ENCODE results near the gene PRDM2.

Gene PRDM2

GRCh38 chr1:13700521-13701270 lies 708 bp downstream of the PRDM2 start:
- H3K9me3 ChIP-seq (ENCODE audit: control insufficient read depth, insufficient read depth, low read depth, low read length) = peaks cover 12% of the 10 kb centered on the region
- H3K27ac ChIP-seq (ENCODE audit: low read depth, low read length) = no peak overlapping the region
- peaks cover 23% of the 10 kb centered on the region for H3K27me3 ChIP-seq (ENCODE audit: control insufficient read depth, insufficient read depth, low read length)
- no peaks in the 10 kb centered on the region for H3K36me3 ChIP-seq (ENCODE audit: control insufficient read depth, insufficient read depth, low read length)
- H3K4me3 ChIP-seq (ENCODE audit: low read depth, low read length) = peak overlapping the region; percentile 66
- H3K4me1 ChIP-seq (ENCODE audit: control insufficient read depth, insufficient read depth, low read length) = no peaks in the 10 kb centered on the region; the same call in 1 of the 2 replicates
- H3K9ac ChIP-seq (ENCODE audit: low read length) = peak overlapping the region; percentile 43

GRCh38 chr1:13701271-13701640 lies 1.3 kb downstream of the PRDM2 start:
- no peak overlapping the region for H3K27ac ChIP-seq (ENCODE audit: low read depth, low read length)
- peaks cover 20% of the 10 kb centered on the region for H3K27me3 ChIP-seq (ENCODE audit: control insufficient read depth, insufficient read depth, low read length)
- peak overlapping the region; percentile 66 for H3K4me3 ChIP-seq (ENCODE audit: low read depth, low read length)
- no peak overlapping the region for H3K9ac ChIP-seq (ENCODE audit: low read length)
- H3K4me1 ChIP-seq (ENCODE audit: control insufficient read depth, insufficient read depth, low read length) = no peaks in the 10 kb centered on the region; the same call in 1 of the 2 replicates
- no peaks in the 10 kb centered on the region for H3K36me3 ChIP-seq (ENCODE audit: control insufficient read depth, insufficient read depth, low read length)
- peaks cover 12% of the 10 kb centered on the region for H3K9me3 ChIP-seq (ENCODE audit: control insufficient read depth, insufficient read depth, low read depth, low read length)

DNA sequence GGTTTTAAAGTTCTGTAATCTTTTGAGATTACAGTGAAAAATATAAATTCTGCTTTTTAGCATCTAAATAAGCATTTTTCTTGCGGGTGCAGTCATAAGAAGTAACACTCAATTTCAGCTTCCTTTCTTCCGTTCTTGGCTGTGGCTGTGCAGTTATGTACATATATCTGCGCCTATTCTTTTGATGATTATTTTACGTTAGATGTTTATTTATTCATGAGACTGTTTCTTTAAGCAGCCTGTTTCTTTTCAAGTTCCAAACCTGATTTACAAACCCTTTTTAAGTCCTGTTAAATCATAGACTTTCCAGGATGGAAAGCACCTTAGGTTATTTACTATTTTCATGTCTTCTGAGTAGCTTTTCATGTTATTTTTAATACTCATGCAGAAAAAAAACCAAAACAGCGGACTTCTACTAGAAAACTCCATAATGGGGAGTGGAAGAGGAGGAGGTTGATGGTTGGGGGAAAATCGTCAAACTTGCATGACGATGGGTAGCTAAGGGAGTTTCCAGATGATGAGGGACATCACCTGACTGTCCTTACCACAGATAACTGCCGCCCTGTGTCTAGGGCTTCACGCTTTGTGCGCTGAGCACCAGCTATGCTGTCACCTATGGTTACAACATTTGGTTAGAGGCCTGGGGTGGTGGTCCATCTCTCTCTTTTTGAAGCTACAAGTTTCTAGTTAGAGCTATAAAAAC lies 2.6 kb downstream of the PRDM2 start:
- Histone ChIP-seq H3K9me3 (ENCODE audit: control insufficient read depth, insufficient read depth, low read depth, low read length) (peaks cover 7% of the 10 kb centered on the region), H3K27me3 (ENCODE audit: control insufficient read depth, insufficient read depth, low read length) (peaks cover 14% of the 10 kb centered on the region), H3K4me3 (ENCODE audit: low read depth, low read length) (no peak overlapping the region), H3K9ac (ENCODE audit: low read length) (no peak overlapping the region), H3K4me1 (ENCODE audit: control insufficient read depth, insufficient read depth, low read length) (no peaks in the 10 kb centered on the region; the same call in 1 of the 2 replicates), H3K27ac (ENCODE audit: low read depth, low read length) (no peak overlapping the region), H3K36me3 (ENCODE audit: control insufficient read depth, insufficient read depth, low read length) (no peaks in the 10 kb centered on the region)

- Histone ChIP-seq H3K36me3 (ENCODE audit: control insufficient read depth, insufficient read depth, low read length) (no peaks in the 10 kb centered on the region), H3K4me1 (ENCODE audit: control insufficient read depth, insufficient read depth, low read length) (no peaks in the 10 kb centered on the region; the same call in 1 of the 2 replicates), H3K27me3 (ENCODE audit: control insufficient read depth, insufficient read depth, low read length) (peaks cover 14% of the 10 kb centered on the region), H3K9ac (ENCODE audit: low read length) (no peak overlapping the region), H3K27ac (ENCODE audit: low read depth, low read length) (no peak overlapping the region), H3K4me3 (ENCODE audit: low read depth, low read length) (no peak overlapping the region), H3K9me3 (ENCODE audit: control insufficient read depth, insufficient read depth, low read depth, low read length) (peaks cover 5% of the 10 kb centered on the region)
Observed at GRCh38 chr1:13703128-13703513, 3.1 kb downstream of the PRDM2 start.

DNA sequence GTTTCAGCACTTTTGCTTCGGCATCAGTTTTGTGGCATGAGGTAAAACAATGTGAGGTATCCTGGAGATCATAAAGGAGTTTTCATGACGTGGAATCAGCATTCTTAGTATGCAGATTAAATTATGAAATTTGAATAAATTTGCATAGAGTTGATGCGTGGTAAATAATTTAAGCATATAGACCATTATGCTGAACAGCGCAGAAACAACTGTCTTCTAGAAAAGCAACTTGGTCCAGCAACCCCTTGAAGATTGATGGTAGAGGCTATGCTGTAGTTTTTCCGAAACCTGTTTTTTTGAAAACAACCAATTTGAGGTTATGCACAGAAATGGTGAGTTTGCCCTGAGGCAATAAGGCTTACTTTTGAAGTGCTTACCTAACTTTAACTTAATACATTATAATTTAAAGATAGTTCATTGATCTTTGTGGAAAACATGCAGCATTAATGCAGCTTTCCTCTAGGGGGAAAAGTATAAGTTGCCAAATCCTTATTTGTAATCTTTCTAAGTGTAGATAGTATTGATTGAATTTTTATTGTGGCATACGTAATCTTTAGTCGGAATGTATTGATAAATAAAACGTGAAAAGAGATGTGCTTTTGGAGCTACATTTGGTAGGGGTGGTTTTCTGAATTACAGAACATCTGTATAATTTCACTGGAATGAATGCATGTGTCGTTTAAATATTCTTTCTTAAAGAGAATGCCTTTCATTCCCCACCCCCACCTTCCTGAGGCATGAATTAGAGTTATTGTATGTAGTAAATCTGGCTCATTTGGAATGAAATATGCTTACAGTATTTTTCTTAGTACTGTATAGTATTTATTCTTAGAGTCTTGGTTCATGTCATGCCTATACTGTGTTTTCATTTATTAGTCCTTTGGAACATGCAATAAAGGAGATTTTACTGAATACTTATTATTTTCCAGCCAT lies 3.8 kb downstream of the PRDM2 start:
- Histone ChIP-seq H3K4me1 (ENCODE audit: control insufficient read depth, insufficient read depth, low read length) (no peaks in the 10 kb centered on the region; the same call in 1 of the 2 replicates), H3K9me3 (ENCODE audit: control insufficient read depth, insufficient read depth, low read depth, low read length) (peaks cover 5% of the 10 kb centered on the region), H3K9ac (ENCODE audit: low read length) (no peak overlapping the region), H3K27me3 (ENCODE audit: control insufficient read depth, insufficient read depth, low read length) (peaks cover 14% of the 10 kb centered on the region), H3K4me3 (ENCODE audit: low read depth, low read length) (no peak overlapping the region), H3K36me3 (ENCODE audit: control insufficient read depth, insufficient read depth, low read length) (no peaks in the 10 kb centered on the region), H3K27ac (ENCODE audit: low read depth, low read length) (no peak overlapping the region)

DNA sequence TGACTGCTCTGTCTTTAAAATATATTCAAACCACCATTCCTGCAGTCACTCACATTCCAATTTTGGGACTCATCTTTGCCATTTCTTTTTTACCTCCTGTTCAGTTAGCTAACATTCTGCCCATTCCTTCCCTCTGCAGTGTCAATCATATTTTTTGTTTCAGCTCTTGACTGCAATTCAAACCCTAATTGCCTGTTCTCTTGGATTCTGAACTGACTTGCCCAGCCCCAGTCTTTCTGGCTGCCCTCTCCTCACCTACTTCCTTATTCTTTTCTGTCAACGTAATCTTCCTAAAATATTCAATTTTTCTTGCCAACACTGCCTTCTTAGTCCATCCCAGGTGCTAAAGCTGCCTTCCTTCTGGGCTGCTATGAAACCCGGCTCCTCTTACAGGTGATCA lies 6.1 kb downstream of the PRDM2 start:
- no peak overlapping the region for H3K9ac ChIP-seq (ENCODE audit: low read length)
- H3K4me3 ChIP-seq (ENCODE audit: low read depth, low read length) = no peak overlapping the region
- no peaks in the 10 kb centered on the region for H3K27me3 ChIP-seq (ENCODE audit: control insufficient read depth, insufficient read depth, low read length)
- no peaks in the 10 kb centered on the region for H3K36me3 ChIP-seq (ENCODE audit: control insufficient read depth, insufficient read depth, low read length)
- no peak overlapping the region for H3K27ac ChIP-seq (ENCODE audit: low read depth, low read length)
- no peaks in the 10 kb centered on the region for H3K9me3 ChIP-seq (ENCODE audit: control insufficient read depth, insufficient read depth, low read depth, low read length)
- H3K4me1 ChIP-seq (ENCODE audit: control insufficient read depth, insufficient read depth, low read length) = no peaks in the 10 kb centered on the region

DNA sequence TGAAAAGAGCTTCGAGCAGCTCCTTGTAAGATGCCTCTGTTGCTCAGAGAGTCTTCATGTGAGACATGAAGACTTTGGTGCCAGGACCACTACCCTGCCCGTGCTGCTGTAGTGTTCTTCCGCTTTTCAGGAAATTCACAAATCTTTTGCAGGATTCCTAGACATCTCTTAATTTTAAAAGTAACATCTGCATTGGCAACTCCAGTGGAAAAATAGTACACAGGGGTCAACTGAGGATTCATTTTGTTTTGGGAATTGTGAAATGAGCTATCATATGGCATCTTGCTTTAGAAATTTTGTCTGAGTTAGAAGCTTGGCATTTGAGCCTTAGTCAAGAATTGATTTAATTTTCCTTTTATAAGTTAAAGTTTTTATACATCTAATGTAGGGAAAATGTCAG lies 7.2 kb downstream of the PRDM2 start:
- no peaks in the 10 kb centered on the region for H3K36me3 ChIP-seq (ENCODE audit: control insufficient read depth, insufficient read depth, low read length)
- no peak overlapping the region for H3K9ac ChIP-seq (ENCODE audit: low read length)
- no peaks in the 10 kb centered on the region for H3K27me3 ChIP-seq (ENCODE audit: control insufficient read depth, insufficient read depth, low read length)
- H3K27ac ChIP-seq (ENCODE audit: low read depth, low read length) = no peak overlapping the region
- H3K4me1 ChIP-seq (ENCODE audit: control insufficient read depth, insufficient read depth, low read length) = no peaks in the 10 kb centered on the region
- H3K9me3 ChIP-seq (ENCODE audit: control insufficient read depth, insufficient read depth, low read depth, low read length) = no peaks in the 10 kb centered on the region
- no peak overlapping the region for H3K4me3 ChIP-seq (ENCODE audit: low read depth, low read length)

GRCh38 chr1:13708380-13708982 lies 8.5 kb downstream of the PRDM2 start:
- Histone ChIP-seq H3K4me1 (ENCODE audit: control insufficient read depth, insufficient read depth, low read length) (no peaks in the 10 kb centered on the region), H3K9ac (ENCODE audit: low read length) (no peak overlapping the region), H3K27ac (ENCODE audit: low read depth, low read length) (no peak overlapping the region), H3K36me3 (ENCODE audit: control insufficient read depth, insufficient read depth, low read length) (no peaks in the 10 kb centered on the region), H3K9me3 (ENCODE audit: control insufficient read depth, insufficient read depth, low read depth, low read length) (no peaks in the 10 kb centered on the region), H3K4me3 (ENCODE audit: low read depth, low read length) (no peak overlapping the region), H3K27me3 (ENCODE audit: control insufficient read depth, insufficient read depth, low read length) (no peaks in the 10 kb centered on the region)

DNA sequence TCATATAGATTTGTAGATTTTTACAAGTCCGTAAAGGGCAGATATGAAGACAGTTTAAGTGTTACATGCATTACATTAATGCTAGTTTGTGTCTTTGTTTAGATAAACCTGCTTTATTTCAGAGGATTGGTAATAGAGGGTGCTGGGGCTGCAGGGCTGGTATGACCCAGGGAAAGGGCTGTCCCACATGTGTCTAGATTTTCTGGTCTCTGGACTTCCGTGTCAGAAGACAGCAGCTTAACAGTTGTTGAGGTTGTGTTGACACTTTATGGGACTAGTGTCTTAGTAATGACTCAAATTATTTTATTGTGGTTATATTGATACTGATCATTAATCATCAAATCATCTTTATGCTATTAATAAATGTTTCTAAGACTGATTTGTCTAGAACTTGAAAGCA lies 10.1 kb downstream of the PRDM2 start:
- Histone ChIP-seq H3K27ac (ENCODE audit: low read depth, low read length) (no peak overlapping the region), H3K9ac (ENCODE audit: low read length) (no peak overlapping the region), H3K4me1 (ENCODE audit: control insufficient read depth, insufficient read depth, low read length) (no peaks in the 10 kb centered on the region), H3K9me3 (ENCODE audit: control insufficient read depth, insufficient read depth, low read depth, low read length) (no peaks in the 10 kb centered on the region), H3K4me3 (ENCODE audit: low read depth, low read length) (no peak overlapping the region), H3K36me3 (ENCODE audit: control insufficient read depth, insufficient read depth, low read length) (no peaks in the 10 kb centered on the region), H3K27me3 (ENCODE audit: control insufficient read depth, insufficient read depth, low read length) (no peaks in the 10 kb centered on the region)

DNA sequence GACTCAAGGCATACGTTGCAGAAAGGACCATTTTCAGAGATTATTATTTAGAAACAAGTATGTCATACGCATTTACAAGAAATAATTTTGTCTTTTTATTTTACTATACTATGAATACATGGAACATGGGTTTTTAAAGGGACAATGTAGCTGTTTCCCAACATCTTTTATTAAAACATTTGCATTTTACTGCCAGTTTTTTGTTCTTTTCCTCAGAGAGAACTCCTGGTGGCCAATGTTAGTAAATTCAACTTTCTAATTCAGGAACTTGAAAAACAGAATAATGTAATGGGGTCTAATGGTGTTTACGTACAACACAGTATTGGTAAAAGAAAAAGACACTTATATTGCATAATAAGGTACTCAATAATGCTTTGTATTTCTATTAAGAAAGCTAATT lies 14.9 kb downstream of the PRDM2 start:
- no peak overlapping the region for H3K4me3 ChIP-seq (ENCODE audit: low read depth, low read length)
- no peak overlapping the region for H3K27ac ChIP-seq (ENCODE audit: low read depth, low read length)
- H3K36me3 ChIP-seq (ENCODE audit: control insufficient read depth, insufficient read depth, low read length) = no peaks in the 10 kb centered on the region
- H3K27me3 ChIP-seq (ENCODE audit: control insufficient read depth, insufficient read depth, low read length) = peaks cover 3% of the 10 kb centered on the region; the same call in 1 of the 2 replicates
- H3K4me1 ChIP-seq (ENCODE audit: control insufficient read depth, insufficient read depth, low read length) = no peaks in the 10 kb centered on the region
- no peaks in the 10 kb centered on the region for H3K9me3 ChIP-seq (ENCODE audit: control insufficient read depth, insufficient read depth, low read depth, low read length)
- H3K9ac ChIP-seq (ENCODE audit: low read length) = no peak overlapping the region

Measured in HUES6 (cell line).